Measurements from ENCODE around the gene BAX. TPM values are rescaled to one million over a fixed set of nuclear protein-coding genes. Genes with fewer than 3 reads are reported as not detected.

BAX gene
- total RNA-seq, 1 donor from 2014 or later, result 111 TPM

GRCh38 chr19:48928164-48929025 is 26.3 kb upstream of the BAX start:
- Mint-ChIP-seq H3K27ac (no peak overlapping the region), H3K36me3 (ENCODE audit: low read depth) (no peaks in the 10 kb centered on the region), H3K27me3 (peaks cover 3% of the 10 kb centered on the region), H3K4me1 (peaks cover 5% of the 10 kb centered on the region), H3K4me3 (no peak overlapping the region), H3K9me3 (no peaks in the 10 kb centered on the region)
- DNase-seq (no peak), ATAC-seq (ENCODE audit: low read depth) (no peak)
- no peak for TF ChIP-seq CTCF (IDR thresholded peaks at IDR 0.05)
- POLR2A ChIA-PET, result no interaction called here
- CTCF ChIA-PET, result interaction anchor here (0.7 kb wide), 1 partner anchor 70 kb away, joined by 3 read pairs; no protein-coding TSS in a partner anchor
- intact Hi-C loops (cut with micrococcal nuclease), result no loop called here

- H3K36me3 Mint-ChIP-seq (ENCODE audit: low read depth), result no peaks in the 10 kb centered on the region
- H3K27me3 Mint-ChIP-seq, result peaks cover 3% of the 10 kb centered on the region
- no peak for TF ChIP-seq CTCF (IDR thresholded peaks at IDR 0.05)
- H3K4me3 Mint-ChIP-seq, result peak within 1 kb of the TSS; percentile 83
- intact Hi-C loops (cut with micrococcal nuclease), result loop anchor here (1.0 to 5.0 kb wide), 2 partner anchors 21 to 36 kb away; partner anchors contain the start of genes BAX and TULP2
- ChIA-PET POLR2A (interaction anchor here (0.7 to 1.0 kb wide), 4 partner anchors 32 to 288 kb away, joined by 3 to 5 read pairs (median 3); partner anchors contain the start of genes CA11 and FTL), CTCF (interaction anchor here (1.4 kb wide), 1 partner anchor 90 kb away, joined by 4 read pairs; no protein-coding TSS in a partner anchor)
- H3K4me1 Mint-ChIP-seq, result peaks cover 10% of the 10 kb centered on the region
- no peaks in the 10 kb centered on the region for H3K9me3 Mint-ChIP-seq
- H3K27ac Mint-ChIP-seq, result peak within 1 kb of the TSS; percentile 63
- ATAC-seq (ENCODE audit: low read depth) (peak; percentile 99), DNase-seq (peak; percentile 73)
Observed at GRCh38 chr19:48933382-48933932, 21.2 kb upstream of the BAX start, which contains the start of gene DHDH. Gene DHDH (plus strand): TSS chr19:48933699. CDS start chr19:48933722, 23 bp downstream.

- H3K4me1 Mint-ChIP-seq, result peaks cover 10% of the 10 kb centered on the region
- no peaks in the 10 kb centered on the region for H3K36me3 Mint-ChIP-seq (ENCODE audit: low read depth)
- ATAC-seq (ENCODE audit: low read depth) (no peak), DNase-seq (no peak)
- no peaks in the 10 kb centered on the region for H3K9me3 Mint-ChIP-seq
- no peak overlapping the region for H3K27ac Mint-ChIP-seq
- ChIA-PET CTCF (no interaction called here), POLR2A (interaction anchor here (0.6 kb wide), 1 partner anchor 316 kb away, joined by 3 read pairs; the partner anchor contains the start of gene RPL18)
- H3K27me3 Mint-ChIP-seq, result peaks cover 3% of the 10 kb centered on the region
- intact Hi-C loops (cut with micrococcal nuclease), result loop anchor here (5.0 kb wide), 1 partner anchor 38 kb away; the partner anchor contains the start of gene TULP2
- no peak overlapping the region for H3K4me3 Mint-ChIP-seq
- no peak for TF ChIP-seq CTCF (IDR thresholded peaks at IDR 0.05)
Observed at GRCh38 chr19:48934837-48935236, 19.8 kb upstream of the BAX start.

GRCh38 chr19:48935864-48936263 is 18.8 kb upstream of the BAX start:
- intact Hi-C loops (cut with micrococcal nuclease), result no loop called here
- no peaks in the 10 kb centered on the region for H3K9me3 Mint-ChIP-seq
- no peak overlapping the region for H3K27ac Mint-ChIP-seq
- peaks cover 10% of the 10 kb centered on the region for H3K4me1 Mint-ChIP-seq
- no peak for ATAC-seq (ENCODE audit: low read depth)
- ChIA-PET CTCF (no interaction called here), POLR2A (interaction anchor here (0.6 kb wide), 1 partner anchor 129 kb away, joined by 3 read pairs; the partner anchor contains the start of gene NTF4)
- H3K36me3 Mint-ChIP-seq (ENCODE audit: low read depth), result no peaks in the 10 kb centered on the region
- no peak overlapping the region for H3K4me3 Mint-ChIP-seq
- H3K27me3 Mint-ChIP-seq, result peaks cover 3% of the 10 kb centered on the region
- TF ChIP-seq CTCF (IDR thresholded peaks at IDR 0.05), result no peak
- no peak for DNase-seq

- TF ChIP-seq CTCF (IDR thresholded peaks at IDR 0.05), result no peak
- no peaks in the 10 kb centered on the region for H3K36me3 Mint-ChIP-seq (ENCODE audit: low read depth)
- DNase-seq (no peak), ATAC-seq (ENCODE audit: low read depth) (no peak)
- CTCF ChIA-PET, result no interaction called here
- no peak overlapping the region for H3K4me3 Mint-ChIP-seq
- H3K27me3 Mint-ChIP-seq, result peaks cover 2% of the 10 kb centered on the region
- H3K27ac Mint-ChIP-seq, result no peak overlapping the region
- intact Hi-C loops (cut with micrococcal nuclease), result no loop called here
- POLR2A ChIA-PET, result no interaction called here
- H3K9me3 Mint-ChIP-seq, result no peaks in the 10 kb centered on the region
- H3K4me1 Mint-ChIP-seq, result peaks cover 7% of the 10 kb centered on the region
Observed at GRCh38 chr19:48938256-48938655, 16.4 kb upstream of the BAX start.

Data from activated B cell treated with CpG ODN at 0.5 μM for 24 hours (primary cell).